ENCODE data around the gene SERPINC1. TPM values are rescaled to one million over a fixed set of nuclear protein-coding genes. Genes with fewer than 3 reads are reported as not detected.
"Not testable (repeated sequence)": the region's sequence is repeated elsewhere in the genome, so short reads cannot be mapped to it uniquely, and the experiment has no call there.

The SERPINC1 gene
- total RNA-seq, 2 experiments from 2014 or later: not detected

DNA sequence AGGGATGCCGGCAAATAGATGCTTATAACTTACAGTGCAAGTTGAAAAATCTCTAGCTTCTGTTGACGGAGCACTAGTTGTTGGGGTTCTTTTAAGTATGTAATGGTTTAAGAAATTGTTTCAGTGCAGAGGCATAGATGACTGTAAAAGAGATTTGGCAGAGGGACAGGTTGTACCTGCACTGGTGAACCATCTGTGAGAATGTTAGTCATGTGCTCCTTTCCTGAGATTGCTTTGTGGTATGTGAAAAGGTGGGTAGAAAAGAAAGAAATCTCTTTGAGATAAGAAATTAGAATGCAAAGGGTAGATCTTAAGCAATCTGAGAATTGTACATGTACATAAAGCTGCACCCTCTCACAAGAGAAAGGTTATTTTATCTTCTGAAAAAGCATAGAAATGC is 29.5 kb downstream of the SERPINC1 start:
- Mint-ChIP-seq H3K27ac (no peak overlapping the region), H3K9me3 (no peaks in the 10 kb centered on the region), H3K36me3 (peaks cover 35% of the 10 kb centered on the region), H3K4me3 (no peak overlapping the region), H3K27me3 (no peaks in the 10 kb centered on the region), H3K4me1 (ENCODE audit: low read depth) (peaks cover 23% of the 10 kb centered on the region)
- CTCF ChIA-PET: no interaction called here
- no peak for DNase-seq
- POLR2A ChIA-PET: no interaction called here
- intact Hi-C loops (cut with micrococcal nuclease): no loop called here

DNA sequence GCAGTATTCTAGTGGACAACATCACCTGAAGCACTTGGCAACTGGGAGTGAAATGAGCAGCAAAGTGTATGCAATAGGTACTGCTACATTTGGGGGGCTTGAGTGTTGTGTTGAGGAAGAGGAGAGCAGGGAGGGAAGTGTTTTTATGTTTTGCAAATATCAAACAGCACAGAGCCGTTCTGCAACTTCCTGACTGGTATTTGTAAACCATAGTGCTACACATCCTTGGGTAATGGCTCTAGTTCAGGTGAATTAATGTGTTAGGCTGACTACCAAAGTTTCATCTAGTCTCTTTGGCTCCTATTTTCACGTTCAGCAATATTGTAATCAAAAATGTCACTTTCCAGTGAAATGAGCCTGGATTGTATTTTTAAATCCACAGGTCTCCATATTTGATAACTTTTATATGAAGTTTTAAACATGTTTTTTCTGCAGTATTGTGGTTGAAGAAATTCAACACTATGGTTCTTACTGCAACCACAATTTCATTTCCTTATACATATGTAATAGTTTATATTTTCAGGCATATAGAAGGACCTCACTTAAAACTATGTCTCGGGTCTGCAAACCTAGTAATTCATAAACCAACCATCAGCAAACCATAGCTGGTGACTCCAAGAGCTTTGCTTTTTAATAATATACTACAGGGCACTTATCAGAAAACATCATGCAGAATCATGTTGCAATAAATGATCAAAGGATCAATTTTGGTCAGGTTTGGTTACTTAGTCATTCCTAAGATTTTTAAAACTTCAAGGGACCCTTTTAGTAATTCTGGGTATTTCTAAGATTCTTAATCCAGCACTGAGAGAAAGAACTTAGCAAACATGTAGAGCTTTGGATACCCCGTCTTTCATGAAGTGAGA is 30.1 kb downstream of the SERPINC1 start:
- Mint-ChIP-seq H3K27me3 (no peaks in the 10 kb centered on the region), H3K36me3 (peaks cover 35% of the 10 kb centered on the region), H3K4me3 (no peak overlapping the region), H3K4me1 (ENCODE audit: low read depth) (peaks cover 23% of the 10 kb centered on the region), H3K27ac (no peak overlapping the region), H3K9me3 (no peaks in the 10 kb centered on the region)
- intact Hi-C loops (cut with micrococcal nuclease): no loop called here
- POLR2A ChIA-PET: interaction anchor here (0.5 kb wide), 1 partner anchor 57 kb away, joined by 4 read pairs; no protein-coding TSS in a partner anchor
- DNase-seq: no peak
- CTCF ChIA-PET: no interaction called here

DNA sequence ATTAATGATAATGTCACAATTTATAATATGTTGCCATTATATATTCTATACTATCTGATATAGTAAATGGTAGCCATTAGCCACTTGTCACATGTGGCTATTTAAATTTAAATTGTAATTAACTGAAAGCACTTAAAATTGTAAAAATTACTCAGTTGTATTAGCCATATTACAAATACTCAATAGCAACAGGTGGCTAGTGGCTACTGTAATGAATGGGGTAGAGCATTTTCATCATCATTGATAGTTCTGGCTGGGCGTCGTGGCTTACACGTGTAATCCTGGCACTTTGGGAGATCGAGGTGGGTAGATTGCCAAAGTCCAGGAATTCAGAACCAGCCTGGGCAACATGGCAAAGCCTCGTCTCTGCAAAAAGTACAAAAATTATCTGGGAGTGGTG is 32.4 kb downstream of the SERPINC1 start:
- H3K4me3 Mint-ChIP-seq: no peak overlapping the region
- no peak for DNase-seq
- H3K4me1 Mint-ChIP-seq (ENCODE audit: low read depth): peaks cover 19% of the 10 kb centered on the region
- intact Hi-C loops (cut with micrococcal nuclease): no loop called here
- H3K27me3 Mint-ChIP-seq: no peaks in the 10 kb centered on the region
- no peaks in the 10 kb centered on the region for H3K9me3 Mint-ChIP-seq
- H3K27ac Mint-ChIP-seq: no peak overlapping the region
- ChIA-PET POLR2A (no interaction called here), CTCF (no interaction called here)
- H3K36me3 Mint-ChIP-seq: peaks cover 31% of the 10 kb centered on the region

DNA sequence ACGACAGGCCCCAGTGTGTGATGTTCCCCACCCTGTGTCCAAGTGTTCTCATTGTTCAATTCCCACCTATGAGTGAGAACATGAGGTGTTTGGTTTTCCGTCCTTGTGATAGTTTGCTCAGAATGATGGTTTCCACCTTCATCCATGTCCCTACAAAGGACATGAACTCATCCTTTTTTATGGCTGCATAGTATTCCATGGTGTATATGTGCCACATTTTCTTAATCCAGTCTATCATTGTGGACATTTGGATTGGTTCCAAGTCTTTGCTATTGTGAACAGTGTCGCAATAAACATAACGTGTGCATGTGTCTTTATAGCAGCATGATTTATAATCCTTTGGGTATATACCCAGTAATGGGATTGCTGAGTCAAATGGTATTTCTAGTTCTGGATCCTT is 36.0 kb downstream of the SERPINC1 start:
- CTCF ChIA-PET; H3K27ac Mint-ChIP-seq; intact Hi-C loops (cut with micrococcal nuclease); H3K4me1 Mint-ChIP-seq (ENCODE audit: low read depth); H3K4me3 Mint-ChIP-seq; DNase-seq; POLR2A ChIA-PET; H3K27me3 Mint-ChIP-seq; H3K9me3 Mint-ChIP-seq: not testable (repeated sequence)
- H3K36me3 Mint-ChIP-seq: peaks cover 24% of the 10 kb centered on the region

DNA sequence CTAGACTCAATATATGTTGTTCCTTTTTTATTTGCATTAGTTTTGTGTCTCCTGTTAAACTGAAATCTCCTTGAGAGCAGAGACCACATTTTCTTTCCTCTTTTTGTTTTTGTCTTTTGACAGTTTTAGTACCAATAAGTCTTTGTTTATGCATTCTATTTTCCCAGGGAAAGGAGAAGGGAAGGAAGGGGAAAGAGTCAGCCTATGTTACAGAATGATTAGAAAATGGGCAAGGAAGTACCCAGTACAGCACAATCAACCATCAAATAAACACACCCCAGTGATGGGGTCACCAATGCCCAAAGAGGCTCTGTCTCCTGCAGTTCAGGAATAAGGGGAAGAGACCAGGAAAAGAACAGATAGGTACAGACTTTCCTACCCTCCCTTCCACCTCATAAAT is 38.9 kb downstream of the SERPINC1 start:
- H3K27me3 Mint-ChIP-seq: no peaks in the 10 kb centered on the region
- ChIA-PET CTCF (no interaction called here), POLR2A (no interaction called here)
- H3K4me1 Mint-ChIP-seq (ENCODE audit: low read depth): peaks cover 5% of the 10 kb centered on the region
- DNase-seq: no peak
- H3K9me3 Mint-ChIP-seq: no peaks in the 10 kb centered on the region
- no peak overlapping the region for H3K27ac Mint-ChIP-seq
- intact Hi-C loops (cut with micrococcal nuclease): no loop called here
- peaks cover 20% of the 10 kb centered on the region for H3K36me3 Mint-ChIP-seq
- H3K4me3 Mint-ChIP-seq: no peak overlapping the region

DNA sequence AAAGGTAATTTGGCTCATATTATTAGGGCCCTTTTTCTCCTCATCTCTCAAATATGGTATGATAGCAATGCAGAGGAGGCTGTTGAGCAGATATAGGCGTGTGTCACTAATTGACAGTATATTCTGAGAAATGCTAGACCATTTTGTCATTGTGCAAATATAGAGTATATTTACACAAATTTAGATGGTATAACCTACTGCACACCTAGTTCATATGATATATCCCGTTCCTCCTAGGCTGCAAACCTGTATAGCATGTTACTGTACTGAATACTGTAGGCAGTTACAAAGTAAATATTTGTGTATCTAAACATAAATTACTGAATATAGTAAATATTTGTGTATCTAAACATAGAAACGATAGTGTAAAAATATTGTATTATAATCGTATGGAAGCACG is 40.4 kb downstream of the SERPINC1 start:
- CTCF ChIA-PET: no interaction called here
- peaks cover 23% of the 10 kb centered on the region for H3K36me3 Mint-ChIP-seq
- no peaks in the 10 kb centered on the region for H3K9me3 Mint-ChIP-seq
- H3K4me1 Mint-ChIP-seq (ENCODE audit: low read depth): peaks cover 11% of the 10 kb centered on the region
- intact Hi-C loops (cut with micrococcal nuclease): no loop called here
- no peak overlapping the region for H3K4me3 Mint-ChIP-seq
- no peak for DNase-seq
- POLR2A ChIA-PET: no interaction called here
- H3K27ac Mint-ChIP-seq: no peak overlapping the region
- no peaks in the 10 kb centered on the region for H3K27me3 Mint-ChIP-seq

DNA sequence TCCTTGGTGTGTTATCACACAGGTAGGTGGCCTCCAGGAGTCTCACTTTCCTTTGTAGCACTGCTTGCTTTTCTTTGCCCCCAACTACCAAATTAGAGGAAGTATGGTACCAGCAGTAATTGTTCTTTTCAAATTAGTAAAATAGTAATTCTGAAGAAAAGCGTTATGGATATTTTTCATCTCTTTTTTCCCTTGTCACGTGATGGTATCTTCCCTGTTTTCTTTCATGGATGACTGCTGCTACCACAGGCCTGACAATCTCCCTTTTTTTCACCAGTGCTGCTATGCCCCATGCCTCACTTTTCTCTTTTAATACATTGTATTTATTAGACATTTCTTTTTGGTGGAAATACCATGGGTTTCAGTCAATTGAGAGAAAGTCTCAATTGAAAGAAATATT is 45.6 kb downstream of the SERPINC1 start:
- CTCF ChIA-PET: interaction anchor here (1.6 kb wide), 1 partner anchor 392 kb away, joined by 3 read pairs; no protein-coding TSS in a partner anchor
- POLR2A ChIA-PET: no interaction called here
- Mint-ChIP-seq H3K4me3 (peak overlapping the region; percentile 38), H3K27me3 (peaks cover 3% of the 10 kb centered on the region), H3K27ac (peak overlapping the region; percentile 98), H3K4me1 (ENCODE audit: low read depth) (peaks cover 45% of the 10 kb centered on the region), H3K9me3 (no peaks in the 10 kb centered on the region), H3K36me3 (peaks cover 32% of the 10 kb centered on the region)
- no peak for DNase-seq
- intact Hi-C loops (cut with micrococcal nuclease): loop anchor here (5.0 kb wide), 1 partner anchor 81 kb away; no protein-coding TSS in a partner anchor

DNA sequence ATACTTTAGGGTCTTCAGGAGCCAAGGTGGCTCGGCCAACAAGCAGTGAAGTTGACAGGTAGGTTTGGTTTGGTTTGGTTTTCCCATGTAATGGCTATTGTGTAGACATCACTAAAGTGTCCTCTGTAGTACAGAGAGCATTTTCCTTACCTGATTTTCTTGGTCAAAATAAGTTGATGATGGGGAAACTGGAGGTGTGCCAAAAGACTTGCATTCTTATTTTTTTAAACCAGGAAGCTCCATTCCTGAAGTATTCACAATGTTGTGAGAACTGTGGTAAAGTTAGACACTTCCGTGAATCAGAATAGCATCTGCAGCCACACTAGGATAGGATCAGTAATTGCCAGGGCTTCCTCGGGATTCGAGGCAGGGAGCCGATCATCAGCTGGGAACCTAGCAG is 46.0 kb downstream of the SERPINC1 start:
- Mint-ChIP-seq H3K9me3 (no peaks in the 10 kb centered on the region), H3K36me3 (peaks cover 35% of the 10 kb centered on the region), H3K27me3 (peaks cover 3% of the 10 kb centered on the region), H3K27ac (peak overlapping the region; percentile 98), H3K4me1 (ENCODE audit: low read depth) (peaks cover 47% of the 10 kb centered on the region), H3K4me3 (peak overlapping the region; percentile 52)
- POLR2A ChIA-PET: interaction anchor here (1.2 kb wide), 1 partner anchor 151 kb away, joined by 3 read pairs; no protein-coding TSS in a partner anchor
- DNase-seq: no peak
- intact Hi-C loops (cut with micrococcal nuclease): loop anchor here (5.0 kb wide), 1 partner anchor 81 kb away; no protein-coding TSS in a partner anchor
- CTCF ChIA-PET: interaction anchor here (1.6 kb wide), 1 partner anchor 392 kb away, joined by 3 read pairs; no protein-coding TSS in a partner anchor

DNA sequence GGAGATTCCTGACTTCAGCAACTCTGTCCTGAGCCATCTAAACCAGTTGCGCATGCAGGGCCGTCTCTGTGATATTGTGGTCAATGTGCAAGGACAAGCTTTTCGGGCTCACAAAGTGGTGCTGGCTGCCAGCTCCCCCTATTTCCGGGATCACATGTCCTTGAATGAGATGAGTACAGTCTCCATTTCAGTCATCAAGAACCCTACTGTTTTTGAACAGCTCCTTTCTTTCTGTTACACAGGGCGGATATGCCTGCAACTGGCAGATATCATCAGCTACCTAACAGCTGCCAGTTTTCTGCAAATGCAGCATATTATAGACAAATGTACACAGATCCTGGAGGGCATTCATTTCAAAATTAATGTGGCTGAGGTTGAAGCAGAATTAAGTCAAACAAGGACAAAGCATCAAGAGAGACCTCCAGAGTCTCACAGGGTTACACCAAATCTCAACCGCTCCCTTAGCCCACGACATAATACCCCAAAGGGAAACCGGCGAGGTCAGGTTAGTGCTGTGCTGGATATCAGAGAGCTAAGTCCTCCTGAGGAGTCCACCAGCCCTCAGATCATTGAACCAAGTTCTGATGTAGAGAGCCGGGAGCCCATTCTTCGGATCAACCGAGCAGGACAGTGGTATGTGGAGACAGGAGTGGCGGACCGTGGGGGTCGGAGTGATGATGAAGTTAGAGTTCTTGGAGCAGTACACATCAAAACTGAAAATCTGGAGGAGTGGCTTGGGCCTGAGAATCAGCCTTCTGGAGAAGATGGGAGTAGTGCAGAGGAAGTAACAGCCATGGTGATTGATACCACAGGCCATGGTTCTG is 46.7 kb downstream of the SERPINC1 start:
- H3K27me3 Mint-ChIP-seq: peaks cover 3% of the 10 kb centered on the region
- H3K4me1 Mint-ChIP-seq (ENCODE audit: low read depth): peaks cover 53% of the 10 kb centered on the region
- H3K36me3 Mint-ChIP-seq: peaks cover 36% of the 10 kb centered on the region
- peak overlapping the region; percentile 52 for H3K4me3 Mint-ChIP-seq
- peak overlapping the region; percentile 98 for H3K27ac Mint-ChIP-seq
- no peaks in the 10 kb centered on the region for H3K9me3 Mint-ChIP-seq
- CTCF ChIA-PET: interaction anchor here (0.5 to 1.6 kb wide), 4 partner anchors 47 to 440 kb away, joined by 3 to 4 read pairs (median 4); no protein-coding TSS in a partner anchor
- DNase-seq: peak; percentile 73
- intact Hi-C loops (cut with micrococcal nuclease): loop anchor here (5.0 kb wide), 1 partner anchor 82 kb away; no protein-coding TSS in a partner anchor
- POLR2A ChIA-PET: interaction anchor here (0.7 to 1.2 kb wide), 7 partner anchors 9 to 152 kb away, joined by 3 to 5 read pairs (median 3); partner anchors contain the start of genes CENPL and DARS2

DNA sequence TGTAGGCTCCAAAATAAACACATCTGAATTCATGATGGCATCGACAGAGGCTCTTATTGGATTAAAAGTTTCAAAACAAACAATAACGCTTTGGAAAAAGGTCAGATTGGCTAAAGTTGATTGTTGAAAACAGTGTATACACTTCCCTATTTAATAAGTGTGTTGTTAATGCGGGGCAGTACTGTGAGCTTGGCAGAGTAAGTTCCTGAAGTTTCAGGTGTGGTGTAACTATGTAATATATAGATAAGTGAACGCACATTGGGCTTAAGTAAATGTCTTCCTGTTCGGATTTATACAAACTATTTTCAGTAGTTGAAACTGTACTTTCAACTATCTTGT is 48.1 kb downstream of the SERPINC1 start:
- ChIA-PET POLR2A (interaction anchor here (0.7 to 3.2 kb wide), 9 partner anchors 9 to 1154 kb away, joined by 3 to 25 read pairs (median 3); partner anchors contain the start of genes CENPL, DARS2, MRPS14 and RC3H1), CTCF (interaction anchor here (1.1 kb wide), 1 partner anchor 439 kb away, joined by 4 read pairs; no protein-coding TSS in a partner anchor)
- intact Hi-C loops (cut with micrococcal nuclease): loop anchor here (2.0 to 5.0 kb wide), 2 partner anchors 336 to 1122 kb away; no protein-coding TSS in a partner anchor
- Mint-ChIP-seq H3K9me3 (no peaks in the 10 kb centered on the region), H3K27ac (peak overlapping the region; percentile 98), H3K4me3 (peak overlapping the region; percentile 99), H3K4me1 (ENCODE audit: low read depth) (peaks cover 63% of the 10 kb centered on the region), H3K36me3 (peaks cover 51% of the 10 kb centered on the region), H3K27me3 (peaks cover 3% of the 10 kb centered on the region)
- no peak for DNase-seq

DNA sequence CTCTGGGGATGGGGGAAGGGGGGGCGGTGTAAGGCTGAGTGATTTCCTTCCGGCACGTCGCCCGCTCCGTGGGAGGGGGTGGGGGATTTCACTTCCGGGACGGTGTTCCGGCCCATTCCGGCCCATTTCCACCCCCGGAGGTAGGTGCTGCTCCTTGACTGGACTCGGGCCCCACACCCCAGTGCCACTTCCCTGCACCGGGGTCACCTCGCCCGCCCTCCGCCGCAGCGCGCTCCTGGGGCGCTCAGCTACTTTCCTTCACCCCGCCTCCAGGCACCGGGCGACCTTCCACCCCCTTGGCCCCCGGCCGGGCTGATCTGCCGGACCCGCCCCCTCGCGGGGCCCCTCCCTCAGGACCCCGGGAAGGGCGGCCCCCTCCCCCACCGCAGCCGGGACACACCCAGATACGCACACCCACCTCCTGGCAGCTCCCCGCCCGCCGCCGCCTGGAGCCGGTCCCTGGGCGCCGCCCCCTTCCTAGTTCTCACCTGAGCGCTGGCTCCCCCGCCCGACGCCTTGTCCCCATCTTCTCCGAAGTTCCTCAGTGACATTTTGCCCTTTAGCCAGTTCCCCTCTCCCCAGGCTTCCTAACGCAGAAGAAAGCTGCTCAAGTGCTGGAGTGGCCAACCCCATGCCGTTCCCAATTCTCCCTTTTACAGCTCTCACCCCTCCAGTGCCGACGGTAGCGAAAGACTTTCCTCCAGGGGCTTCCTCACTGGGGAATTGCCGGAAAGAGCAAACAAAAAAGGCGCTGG is 48.7 kb downstream of the SERPINC1 start, which contains the start of gene ZBTB37:
Gene ZBTB37, plus strand, starts transcription at position 115 of the 755 bp plus-strand sequence. CDS start 1,846 bp downstream, outside the sequence.
- peak within 1 kb of the TSS; percentile 99 for H3K4me3 Mint-ChIP-seq
- H3K27me3 Mint-ChIP-seq: peaks cover 3% of the 10 kb centered on the region
- intact Hi-C loops (cut with micrococcal nuclease): loop anchor here (1.0 to 5.0 kb wide), 10 partner anchors 44 to 1336 kb away; partner anchors contain the start of genes CACYBP, CENPL, DARS2 and KLHL20
- ChIA-PET POLR2A (interaction anchor here (0.6 to 3.2 kb wide), 16 partner anchors 9 to 1336 kb away, joined by 3 to 25 read pairs (median 3); partner anchors contain the start of genes CENPL, DARS2, KLHL20 and MRPS14), CTCF (interaction anchor here (0.6 kb wide), 1 partner anchor 621 kb away, joined by 3 read pairs; no protein-coding TSS in a partner anchor)
- peak within 1 kb of the TSS; percentile 98 for H3K27ac Mint-ChIP-seq
- no peaks in the 10 kb centered on the region for H3K9me3 Mint-ChIP-seq
- peak; percentile 97 for DNase-seq
- H3K36me3 Mint-ChIP-seq: peaks cover 55% of the 10 kb centered on the region
- peaks cover 69% of the 10 kb centered on the region for H3K4me1 Mint-ChIP-seq (ENCODE audit: low read depth)
